H9 (cell line): Measurements from ENCODE around the gene DCLK2. TPM values are rescaled to one million over a fixed set of nuclear protein-coding genes. Genes with fewer than 3 reads are reported as not detected.

Source experiments
- DNase-seq: peaks from one replicate; pipeline ENCODE4 v3.0.0-alpha.2; 2017
- H2AFZ ChIP-seq: one replicate; pipeline ENCODE4 v1.6.1; 2013; ENCODE audit warnings: mild to moderate bottlenecking, low read length, control low read depth, moderate library complexity
- H2AK5ac ChIP-seq: 2 replicates; pipeline ENCODE4 v1.6.1; 2013; ENCODE audit warnings: low read length, control low read depth, mixed read lengths; ENCODE audit not compliant: insufficient read length
- H2BK120ac ChIP-seq: one replicate; pipeline ENCODE4 v1.6.1; 2013; ENCODE audit warnings: low read depth, mild to moderate bottlenecking, low read length, control low read depth, inconsistent platforms; ENCODE audit not compliant: poor library complexity, severe bottlenecking
- H2BK12ac ChIP-seq: 2 replicates; pipeline ENCODE4 v1.6.1; 2013; ENCODE audit warnings: low read length, control low read depth, mixed read lengths, low read depth; ENCODE audit not compliant: insufficient read length
- H2BK15ac ChIP-seq: 2 replicates; pipeline ENCODE4 v1.6.1; 2013; ENCODE audit warnings: low read depth, low read length, control low read depth
- H2BK20ac ChIP-seq: one replicate; pipeline ENCODE4 v1.6.1; 2013; ENCODE audit warnings: low read depth, mild to moderate bottlenecking, low read length, control low read depth, inconsistent platforms; ENCODE audit not compliant: poor library complexity, severe bottlenecking
- H2BK5ac ChIP-seq: 2 replicates; pipeline ENCODE4 v1.6.1; 2013; ENCODE audit warnings: low read length, control low read depth, mixed read lengths; ENCODE audit not compliant: insufficient read length
- H3K14ac ChIP-seq: 2 replicates; pipeline ENCODE4 v1.6.1; 2013; ENCODE audit warnings: low read length, control low read depth; ENCODE audit not compliant: insufficient read depth
- H3K18ac ChIP-seq: 2 replicates; pipeline ENCODE4 v1.6.1; 2013; ENCODE audit warnings: low read depth, mild to moderate bottlenecking, mixed read lengths, low read length, control low read depth; ENCODE audit not compliant: insufficient read length
- H3K23ac ChIP-seq: 2 replicates; pipeline ENCODE4 v1.6.1; 2013; ENCODE audit warnings: low read length, control low read depth, mixed read lengths, low read depth; ENCODE audit not compliant: insufficient read length
- H3K23me2 ChIP-seq: 2 replicates; pipeline ENCODE4 v1.6.1; 2013; ENCODE audit warnings: low read depth, mild to moderate bottlenecking, mixed read lengths, low read length, control low read depth; ENCODE audit not compliant: insufficient read length, poor library complexity, severe bottlenecking
- H3K27ac ChIP-seq: 2 replicates; pipeline ENCODE4 v1.5.1; 2013; ENCODE audit warnings: low read length, control low read depth, mixed read lengths, low read depth; ENCODE audit not compliant: insufficient read length
- H3K27me3 ChIP-seq: 2 replicates; pipeline ENCODE4 v1.6.1; 2013; ENCODE audit warnings: low read length, control low read depth, inconsistent platforms; ENCODE audit not compliant: insufficient read depth
- H3K4ac ChIP-seq: 2 replicates; pipeline ENCODE4 v1.6.1; 2013; ENCODE audit warnings: low read depth, mild to moderate bottlenecking, control low read depth, inconsistent platforms, low read length, moderate library complexity
- H3K4me1 ChIP-seq: 2 replicates; pipeline ENCODE4 v1.6.1; 2013; ENCODE audit warnings: low read length, control low read depth, inconsistent platforms; ENCODE audit not compliant: insufficient read depth
- H3K4me2 ChIP-seq: 2 replicates; pipeline ENCODE4 v1.6.1; 2013; ENCODE audit warnings: low read length, control low read depth, mixed read lengths; ENCODE audit not compliant: insufficient read length, insufficient read depth
- H3K56ac ChIP-seq: 2 replicates; pipeline ENCODE4 v1.6.1; 2013; ENCODE audit warnings: low read depth, mild to moderate bottlenecking, mixed read lengths, low read length, control low read depth; ENCODE audit not compliant: insufficient read length
- H3K79me1 ChIP-seq: 2 replicates; pipeline ENCODE4 v1.6.1; 2013; ENCODE audit warnings: low read depth, mild to moderate bottlenecking, moderate library complexity, low read length, control low read depth, inconsistent platforms; ENCODE audit not compliant: insufficient read depth, poor library complexity, severe bottlenecking
- H3K79me2 ChIP-seq: 2 replicates; pipeline ENCODE4 v1.6.1; 2013; ENCODE audit warnings: low read length, control low read depth, inconsistent platforms; ENCODE audit not compliant: insufficient read depth
- H3K9ac ChIP-seq: 2 replicates; pipeline ENCODE4 v1.6.1; 2013; ENCODE audit warnings: low read length, control low read depth, mixed read lengths; ENCODE audit not compliant: insufficient read length; ENCODE audit errors: extremely low read depth
- H3K9me3 ChIP-seq: one replicate; pipeline ENCODE4 v1.6.1; 2013; ENCODE audit warnings: low read depth, low read length, inconsistent platforms; ENCODE audit not compliant: control insufficient read depth
- H3T11ph ChIP-seq: one replicate; pipeline ENCODE4 v1.6.1; 2013; ENCODE audit warnings: mild to moderate bottlenecking, low read length, control low read depth, inconsistent platforms
- H4K20me1 ChIP-seq: one replicate; pipeline ENCODE4 v1.6.1; 2013; ENCODE audit not compliant: control insufficient read depth, insufficient read length, insufficient read depth
- H4K5ac ChIP-seq: 2 replicates; pipeline ENCODE4 v1.6.1; 2013; ENCODE audit warnings: low read depth, mild to moderate bottlenecking, mixed read lengths, low read length, control low read depth; ENCODE audit not compliant: insufficient read length
- H4K8ac ChIP-seq: replicated peaks from 2 replicates; pipeline ENCODE4 v1.6.1; 2013; ENCODE audit warnings: low read length, control low read depth, mixed read lengths, low read depth; ENCODE audit not compliant: insufficient read length
- H4K91ac ChIP-seq: 2 replicates; pipeline ENCODE4 v1.6.1; 2013; ENCODE audit warnings: low read depth, mild to moderate bottlenecking, moderate library complexity, mixed read lengths, low read length, control low read depth; ENCODE audit not compliant: insufficient read length
- H3K27ac Mint-ChIP-seq, 3 experiments: 2 replicates in 2 of 3; 3 replicates in 1 of 3; pipeline ENCODE4 v1.8.0; 2020 to 2021; ENCODE audit warnings: mixed read lengths in 3 of 3, mild to moderate bottlenecking in 1 of 3, moderate library complexity in 1 of 3
- H3K27me3 Mint-ChIP-seq: 2 replicates; pipeline ENCODE4 v1.8.0; 2021; ENCODE audit warnings: low read depth, mild to moderate bottlenecking, moderate library complexity, mixed read lengths
- H3K36me3 Mint-ChIP-seq, 3 experiments: 2 replicates in 2 of 3; 3 replicates in 1 of 3; pipeline ENCODE4 v1.8.0; 2020 to 2021; ENCODE audit warnings: low read depth in 3 of 3, mixed read lengths in 3 of 3; ENCODE audit not compliant: insufficient read depth in 1 of 3
- H3K4me1 Mint-ChIP-seq, 2 experiments: 2 replicates each; pipeline ENCODE4 v1.8.0; 2020; ENCODE audit warnings: mixed read lengths in 2 of 2
- H3K4me3 Mint-ChIP-seq, 2 experiments: 2 replicates in 1 of 2; 3 replicates in 1 of 2; pipeline ENCODE4 v1.8.0; 2020 to 2021; ENCODE audit warnings: mild to moderate bottlenecking in 2 of 2, mixed read lengths in 2 of 2, moderate library complexity in 1 of 2
- H3K9me3 Mint-ChIP-seq, 2 experiments: 2 replicates in 1 of 2; 3 replicates in 1 of 2; pipeline ENCODE4 v1.8.0; 2020; ENCODE audit warnings: mild to moderate bottlenecking in 2 of 2, mixed read lengths in 2 of 2, moderate library complexity in 1 of 2
- WGBS: extraction: QIAGEN DNeasy Blood & Tissue Kit; methylation state at CpG from one replicate; pipeline ENCODE4 v1.1.7; 2013; ENCODE audit warnings: missing lambda C conversion rate, low lambda C conversion rate, mixed read lengths; ENCODE audit not compliant: insufficient read length; ENCODE audit errors: extremely low coverage; 5-methylcytosine and 5-hydroxymethylcytosine counted together
- total RNA-seq: library from RNA; stranded (reverse); gene quantifications from 2 replicates; pipeline ENCODE4 v1.2.1, GENCODE V29; 2021
- TF ChIP-seq, protein P1 (sequence below): fragments of 200-600 bp; sonication (generic); conservative IDR thresholded peaks from 3 replicates; pipeline ENCODE4 v1.8.0; 2021; ENCODE audit warnings: antibody characterized with exemption, mild to moderate bottlenecking

The DCLK2 gene
- total RNA-seq, 1 experiment from 2014 or later: 0.33 TPM

DNA sequence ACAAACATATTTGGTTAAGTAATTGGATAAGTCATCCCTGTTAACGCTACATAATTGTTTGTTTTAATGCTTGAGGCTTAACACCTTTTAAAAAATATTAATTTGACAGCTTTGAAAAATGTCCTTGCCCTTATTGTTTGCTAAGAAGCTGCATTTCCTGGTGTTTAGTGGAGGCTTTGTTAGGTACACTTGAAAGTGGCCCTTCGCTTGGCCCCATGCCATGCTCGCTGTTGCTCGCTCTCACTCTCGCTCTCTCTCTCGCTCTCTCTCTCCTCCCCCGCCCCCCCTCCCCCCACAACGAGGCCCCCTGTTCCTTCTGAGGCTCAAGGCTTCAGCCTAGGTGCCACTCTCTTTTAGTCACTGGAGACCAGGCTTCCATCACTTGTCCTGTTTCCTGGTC lies 139.6 kb downstream of the DCLK2 start:
- H3K27ac Mint-ChIP-seq: no peak overlapping the region; a peak in 1 of 7 replicates
- H3K56ac ChIP-seq: no peak overlapping the region
- H3K79me2 ChIP-seq: no peaks in the 10 kb centered on the region
- H3K4ac ChIP-seq: no peak overlapping the region
- H3K4me2 ChIP-seq: no peak overlapping the region
- DNase-seq: no peak
- no peak overlapping the region for H2AFZ ChIP-seq
- H4K5ac ChIP-seq: no peak overlapping the region
- H3K23me2 ChIP-seq: no peaks in the 10 kb centered on the region
- H3K23ac ChIP-seq: no peak overlapping the region
- no peak overlapping the region for H2BK20ac ChIP-seq
- TF ChIP-seq, protein P1, sequence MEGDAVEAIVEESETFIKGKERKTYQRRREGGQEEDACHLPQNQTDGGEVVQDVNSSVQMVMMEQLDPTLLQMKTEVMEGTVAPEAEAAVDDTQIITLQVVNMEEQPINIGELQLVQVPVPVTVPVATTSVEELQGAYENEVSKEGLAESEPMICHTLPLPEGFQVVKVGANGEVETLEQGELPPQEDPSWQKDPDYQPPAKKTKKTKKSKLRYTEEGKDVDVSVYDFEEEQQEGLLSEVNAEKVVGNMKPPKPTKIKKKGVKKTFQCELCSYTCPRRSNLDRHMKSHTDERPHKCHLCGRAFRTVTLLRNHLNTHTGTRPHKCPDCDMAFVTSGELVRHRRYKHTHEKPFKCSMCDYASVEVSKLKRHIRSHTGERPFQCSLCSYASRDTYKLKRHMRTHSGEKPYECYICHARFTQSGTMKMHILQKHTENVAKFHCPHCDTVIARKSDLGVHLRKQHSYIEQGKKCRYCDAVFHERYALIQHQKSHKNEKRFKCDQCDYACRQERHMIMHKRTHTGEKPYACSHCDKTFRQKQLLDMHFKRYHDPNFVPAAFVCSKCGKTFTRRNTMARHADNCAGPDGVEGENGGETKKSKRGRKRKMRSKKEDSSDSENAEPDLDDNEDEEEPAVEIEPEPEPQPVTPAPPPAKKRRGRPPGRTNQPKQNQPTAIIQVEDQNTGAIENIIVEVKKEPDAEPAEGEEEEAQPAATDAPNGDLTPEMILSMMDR: no peak
- H3K27ac ChIP-seq: no peak overlapping the region
- no peak overlapping the region for H3K14ac ChIP-seq
- no peaks in the 10 kb centered on the region for H3K9me3 ChIP-seq
- H3T11ph ChIP-seq: no peak overlapping the region
- H3K79me1 ChIP-seq: no peaks in the 10 kb centered on the region
- H3K9ac ChIP-seq: no peak overlapping the region
- no peak overlapping the region for H2BK12ac ChIP-seq
- no peak overlapping the region for H2BK5ac ChIP-seq
- H3K27me3 Mint-ChIP-seq: no peaks in the 10 kb centered on the region
- no peak overlapping the region for H3K4me3 Mint-ChIP-seq
- peaks cover 7% of the 10 kb centered on the region; the same call in 1 of the 2 replicates for H3K4me1 ChIP-seq
- no CpG with 5 or more reads among the region's 8 CpGs for WGBS
- H4K91ac ChIP-seq: no peak overlapping the region
- no peaks in the 10 kb centered on the region for H3K36me3 Mint-ChIP-seq
- H3K9me3 Mint-ChIP-seq: no peaks in the 10 kb centered on the region
- H4K8ac ChIP-seq: no peak overlapping the region
- H3K4me1 Mint-ChIP-seq: peaks cover 14 to 17% of the 10 kb centered on the region in 2 experiments
- no peak overlapping the region for H3K18ac ChIP-seq
- H2BK15ac ChIP-seq: no peak overlapping the region
- H2AK5ac ChIP-seq: no peak overlapping the region
- no peaks in the 10 kb centered on the region; the same call in 1 of the 2 replicates for H3K27me3 ChIP-seq
- no peaks in the 10 kb centered on the region for H4K20me1 ChIP-seq
- no peak overlapping the region for H2BK120ac ChIP-seq
